GM12892 (cell line): ENCODE data around the gene CLDN7.

ENCODE experiments used
- DNase-seq: peaks from one replicate; pipeline ENCODE4 v3.0.0; 2011; ENCODE audit not compliant: insufficient read length
- FAIRE-seq: peaks from 2 replicates; lab custom pipeline; 2011; peaks lifted over from hg19 to GRCh38; lab: Jason Lieb, UNC
- POLR2A ChIP-seq: IDR thresholded peaks from 2 replicates; pipeline ENCODE4 v1.6.1; 2011; ENCODE audit warnings: low read depth, low read length, control low read depth
- POLR2AphosphoS5 ChIP-seq: IDR thresholded peaks from 2 replicates; pipeline ENCODE4 v1.6.1; 2011; ENCODE audit warnings: low read depth, low read length, control low read depth
- TAF1 ChIP-seq: IDR thresholded peaks from 2 replicates; pipeline ENCODE4 v1.6.1; 2011; ENCODE audit warnings: low read depth, mild to moderate bottlenecking, control low read depth, low read length, borderline replicate concordance

CLDN7 gene

DNA sequence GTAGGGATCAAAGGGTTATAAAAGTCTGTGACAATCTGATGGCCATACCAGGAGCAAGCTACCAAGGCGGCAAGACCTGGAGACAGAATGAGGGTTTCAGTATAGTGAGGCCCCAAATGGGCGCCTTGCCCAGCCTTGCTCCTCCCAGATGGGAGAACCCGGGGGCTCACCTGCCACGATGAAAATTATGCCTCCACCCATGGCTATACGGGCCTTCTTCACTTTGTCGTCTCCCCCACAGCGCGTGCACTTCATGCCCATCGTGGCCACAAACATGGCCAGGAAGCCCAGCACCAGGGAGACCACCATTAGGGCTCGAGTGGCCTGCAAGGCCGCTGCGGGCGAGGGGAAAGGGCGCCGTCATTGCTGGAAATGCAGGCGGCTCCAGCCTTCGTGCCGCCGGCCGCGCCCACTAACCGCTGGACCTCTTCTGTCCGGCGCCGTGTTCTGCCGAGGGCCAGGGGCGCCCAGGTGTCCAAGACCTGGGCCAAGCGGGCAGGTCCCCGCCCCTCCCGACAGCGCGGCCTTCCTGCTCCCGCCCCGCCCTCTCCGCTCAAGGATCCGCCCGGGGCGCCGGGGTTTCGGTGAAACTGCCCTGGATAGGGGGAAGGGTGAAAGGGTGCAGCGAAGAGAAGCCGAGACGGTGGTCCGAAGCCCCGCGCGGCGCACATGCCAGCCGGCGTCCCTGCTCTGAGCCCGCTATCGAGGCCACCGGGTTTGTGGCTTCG lies 1.5 kb downstream of the CLDN7 start:
- TF ChIP-seq TAF1 (no peak), POLR2A (0 out of 2 replicates have a peak, but pooled peaks have one; percentile 34)
- no peak for FAIRE-seq
- DNase-seq = no peak

DNA sequence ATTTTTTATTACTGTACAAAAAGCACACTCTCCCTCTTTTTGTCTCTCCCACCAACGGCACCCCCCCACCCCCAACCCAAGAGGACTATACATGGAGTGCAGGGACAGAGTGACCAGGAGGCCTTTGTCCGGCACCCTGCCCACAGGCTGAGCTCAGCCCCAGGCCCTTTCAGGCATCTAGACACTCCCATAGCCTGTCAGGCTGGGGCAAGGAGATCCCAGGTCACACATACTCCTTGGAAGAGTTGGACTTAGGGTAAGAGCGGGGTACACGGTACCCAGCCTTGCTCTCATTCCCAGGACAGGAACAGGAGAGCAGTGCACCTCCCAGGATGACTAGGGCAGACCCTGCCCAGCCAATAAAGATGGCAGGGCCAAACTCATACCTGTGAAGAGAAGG lies 2.1 kb downstream of the CLDN7 start:
- no peak for FAIRE-seq
- TF ChIP-seq POLR2AphosphoS5 (no peak), POLR2A (no peak), TAF1 (no peak)

DNA sequence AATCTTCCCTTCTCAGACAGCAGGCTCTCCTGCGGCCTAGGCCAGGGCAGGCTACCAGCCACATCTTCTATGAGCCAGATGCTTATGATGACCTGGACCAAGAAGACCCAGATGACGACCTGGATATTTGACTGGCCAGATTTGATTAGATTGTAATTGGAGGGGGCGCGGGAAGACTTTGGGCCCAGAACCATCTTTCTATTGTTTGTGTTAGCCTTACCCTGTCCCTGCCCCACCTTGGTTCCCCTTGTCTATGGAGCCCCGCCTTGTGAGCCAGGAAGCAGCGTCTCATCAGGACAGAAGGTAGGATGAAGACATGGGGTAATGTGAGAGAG lies 2.8 kb downstream of the CLDN7 start:
- FAIRE-seq (no peak), DNase-seq (no peak)
- TF ChIP-seq POLR2A (no peak), POLR2AphosphoS5 (no peak), TAF1 (no peak)

More for the DNA sequence above, 2.1 kb downstream of the CLDN7 start:
- DNase-seq = no peak

DNA sequence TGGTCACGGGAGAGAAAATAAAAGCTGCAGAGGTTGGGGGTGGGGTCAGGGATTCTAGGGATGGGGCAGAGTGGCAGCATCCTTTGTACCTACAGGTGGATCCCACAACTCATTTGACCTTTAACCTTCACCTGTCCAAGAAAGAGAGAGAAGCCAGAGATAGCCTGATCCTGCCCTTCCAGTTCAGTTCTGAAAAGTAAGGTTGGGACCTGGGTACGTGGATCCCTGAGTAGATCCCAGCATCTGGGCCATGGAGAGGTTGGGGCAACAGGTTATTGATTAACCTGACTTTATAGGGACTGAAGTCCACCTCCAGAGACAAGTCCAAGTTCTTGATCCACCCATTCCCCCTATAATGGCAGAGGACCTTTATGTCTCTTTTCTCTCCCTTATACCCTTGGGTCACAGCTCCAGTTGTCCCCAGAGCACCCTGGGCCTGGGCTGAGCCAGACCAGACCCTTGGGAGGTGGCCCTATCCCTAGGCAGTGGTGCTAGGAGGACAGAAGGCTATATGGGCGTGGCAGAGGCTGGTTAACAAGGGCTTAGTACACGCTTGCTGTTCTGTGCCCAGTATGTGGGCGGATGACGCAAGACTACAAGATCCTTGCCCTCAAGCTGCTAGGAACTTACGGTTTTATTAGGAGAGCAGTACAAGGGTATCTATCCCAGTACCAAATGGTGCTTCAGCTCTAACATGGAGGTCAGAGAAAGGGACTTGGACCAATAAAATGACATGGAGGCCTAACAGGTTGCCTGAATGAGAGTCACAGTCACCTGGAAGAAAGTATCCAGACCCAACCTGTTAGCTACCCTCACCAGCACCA lies 3.3 kb downstream of the CLDN7 start:
- TF ChIP-seq TAF1 = no peak
- TF ChIP-seq POLR2AphosphoS5 = 0 out of 2 replicates have a peak, but pooled peaks have one; percentile 24
- no peak for TF ChIP-seq POLR2A
- FAIRE-seq = no peak

DNA sequence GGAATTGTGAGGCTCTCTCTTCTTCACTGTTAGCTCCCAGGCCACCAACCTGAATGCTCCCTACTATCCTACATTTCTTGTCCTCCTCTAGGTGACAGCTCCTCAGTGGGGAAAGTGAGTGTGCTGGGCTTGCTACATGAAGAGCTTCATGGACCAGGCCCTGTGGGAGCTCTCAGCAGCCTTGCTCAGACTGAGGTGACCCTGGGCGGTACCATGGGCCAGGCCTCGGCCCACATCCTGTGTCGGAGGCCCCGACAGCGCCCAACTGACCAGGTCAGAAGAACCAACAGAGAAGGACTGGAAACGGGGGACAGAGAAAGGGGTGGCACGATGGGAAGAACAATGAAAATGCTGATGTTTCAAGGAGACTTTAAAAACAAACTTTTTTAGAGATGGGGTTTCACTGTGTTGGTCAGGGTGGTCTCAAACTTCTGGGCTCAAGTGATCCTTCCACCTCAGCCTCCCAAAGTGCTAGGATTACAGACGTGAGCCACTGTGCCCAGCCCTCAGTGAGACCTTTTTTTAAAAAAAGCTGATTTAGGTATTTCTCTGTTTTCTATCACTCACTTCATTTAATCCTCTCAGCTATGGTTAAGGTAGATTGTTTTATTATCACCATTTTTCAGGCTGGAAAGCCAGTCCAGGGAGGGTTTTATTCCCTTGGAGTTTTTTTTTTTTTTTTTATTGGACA lies 5.4 kb downstream of the CLDN7 start:
- FAIRE-seq (no peak), DNase-seq (no peak)
- TF ChIP-seq POLR2A (no peak), POLR2AphosphoS5 (no peak), TAF1 (no peak)

More for the DNA sequence above, 3.3 kb downstream of the CLDN7 start:
- DNase-seq = no peak

DNA sequence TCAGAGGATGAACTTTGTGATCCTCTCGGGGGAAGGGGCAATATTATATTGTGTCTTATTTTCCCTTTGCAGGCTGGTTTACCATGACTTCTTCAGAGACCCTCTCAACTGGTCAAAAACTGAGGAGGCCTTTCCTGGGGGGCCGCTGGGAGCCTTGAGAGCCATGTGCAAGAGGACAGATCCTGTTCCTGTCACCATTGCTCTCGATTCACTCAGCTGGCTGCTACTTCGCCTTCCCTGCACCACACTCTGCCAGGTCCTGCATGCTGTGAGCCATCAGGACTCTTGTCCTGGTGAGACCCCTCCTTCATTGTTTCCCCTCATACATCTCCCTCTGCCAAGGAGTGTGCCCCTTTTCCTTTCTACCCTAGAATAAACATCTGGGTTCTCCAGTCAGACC lies 7.8 kb downstream of the CLDN7 start:
- FAIRE-seq = no peak
- no peak for DNase-seq
- TF ChIP-seq TAF1 = no peak
- no peak for TF ChIP-seq POLR2AphosphoS5
- TF ChIP-seq POLR2A = no peak

DNA sequence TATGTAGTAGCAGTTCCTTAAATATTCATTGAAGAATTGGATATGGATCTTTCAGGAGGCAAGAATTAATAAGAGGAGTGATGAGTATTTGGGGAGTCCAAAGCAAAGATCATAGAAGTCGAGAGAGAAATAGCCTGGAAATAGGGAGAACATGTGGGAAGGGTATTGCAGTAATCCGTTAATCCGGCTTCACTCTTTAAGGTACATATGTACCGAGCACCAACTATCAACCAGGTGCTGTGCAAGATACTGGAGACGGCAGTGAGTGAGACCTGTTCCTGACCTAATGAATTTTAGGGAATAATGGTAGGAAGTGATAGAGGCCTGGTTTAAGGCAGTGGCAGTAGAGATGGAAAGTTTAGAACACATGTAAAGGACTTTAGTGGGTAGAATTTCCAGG lies 9.2 kb downstream of the CLDN7 start:
- no peak for DNase-seq
- no peak for FAIRE-seq
- no peak for TF ChIP-seq TAF1
- no peak for TF ChIP-seq POLR2A
- no peak for TF ChIP-seq POLR2AphosphoS5

DNA sequence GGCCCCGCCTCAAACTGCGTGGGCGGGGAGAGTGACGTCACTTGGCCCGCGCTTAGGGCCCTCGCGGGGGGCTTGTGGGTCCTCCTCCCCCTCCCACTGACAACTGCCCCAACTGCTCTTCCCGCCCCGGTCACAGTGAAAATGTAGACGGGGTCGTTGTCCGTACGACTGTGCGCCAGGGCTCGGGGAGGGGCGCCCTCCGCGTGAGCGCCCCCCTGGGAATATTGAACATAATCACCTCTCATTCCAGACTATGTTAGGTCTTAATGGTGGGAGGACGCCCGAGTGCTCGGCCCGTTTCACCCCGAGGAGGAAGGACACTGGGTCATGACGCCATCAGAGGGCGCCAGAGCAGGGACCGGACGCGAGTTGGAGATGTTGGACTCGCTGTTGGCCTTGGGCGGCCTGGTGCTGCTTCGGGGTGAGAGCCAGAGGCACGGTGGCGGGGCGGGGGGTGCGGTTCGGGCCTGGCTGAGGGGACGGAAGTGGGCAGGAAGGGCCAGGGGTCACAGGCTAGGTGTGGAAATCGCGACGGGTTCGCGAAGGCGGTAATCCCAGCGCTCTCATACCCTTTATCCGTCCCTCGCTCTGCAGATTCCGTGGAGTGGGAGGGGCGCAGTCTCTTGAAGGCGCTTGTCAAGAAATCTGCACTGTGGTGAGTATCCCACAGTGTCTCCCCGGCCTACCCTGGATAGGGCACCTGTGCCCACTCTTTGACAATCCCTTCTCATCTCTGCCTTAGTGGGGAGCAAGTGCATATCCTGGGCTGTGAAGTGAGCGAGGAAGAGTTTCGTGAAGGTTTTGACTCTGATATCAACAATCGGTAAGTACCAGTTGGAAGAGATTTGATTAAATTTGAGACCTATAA lies 9.9 kb downstream of the CLDN7 start, which contains the start of gene ELP5:
Gene ELP5 (plus strand): TSS at position 40 of the 868 bp plus-strand sequence. CDS start 336 bp downstream, at position 376.
- FAIRE-seq = no peak
- peak; percentile 93 for DNase-seq
- peak; percentile 82 for TF ChIP-seq TAF1
- peak; percentile 83 for TF ChIP-seq POLR2A
- peak; percentile 88 for TF ChIP-seq POLR2AphosphoS5

DNA sequence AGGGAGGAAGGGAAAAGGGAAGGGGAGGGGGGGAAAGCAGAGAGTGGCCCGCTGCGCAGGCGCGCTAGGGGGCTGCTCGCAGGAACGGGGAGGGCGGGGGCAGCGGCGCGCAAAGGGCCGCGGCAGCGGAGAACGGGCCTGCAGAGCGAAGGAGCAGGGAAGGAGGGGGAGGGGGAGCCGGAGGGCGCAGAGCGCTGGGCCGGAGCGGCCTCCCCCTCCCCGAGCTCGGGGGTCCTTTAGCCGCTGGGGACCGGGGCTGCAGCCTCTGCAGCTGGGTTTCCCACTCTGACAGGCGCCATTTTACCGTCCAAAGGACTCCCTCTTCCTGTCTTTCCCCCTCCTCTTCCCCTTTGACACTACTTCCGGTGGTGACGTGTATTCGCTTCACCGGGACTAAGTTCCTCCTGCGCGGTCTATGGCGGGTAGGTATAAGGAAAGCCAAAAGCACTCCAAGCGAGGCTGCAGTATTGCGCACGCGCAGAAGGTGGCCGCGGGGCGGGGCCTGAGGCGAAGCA lies 10.6 kb downstream of the CLDN7 start, which contains the start of gene CTDNEP1:
Gene CTDNEP1 (minus strand): TSS at position 74 of the 515 bp plus-strand sequence. CDS start 438 bp downstream, outside the sequence.
- peak; percentile 94 for DNase-seq
- FAIRE-seq = peak; percentile 100
- TF ChIP-seq POLR2AphosphoS5 = no peak
- peak; percentile 86 for TF ChIP-seq TAF1
- peak; percentile 69 for TF ChIP-seq POLR2A
